Hematopoietic multipotent progenitor cell treated with erythropoietin and hydrocortisone succinate and interleukin-3 and kit ligand, for 8 days (in vitro differentiated cells): ENCODE results near the gene RAB3A.

Source experiments
- DNase-seq: peaks from one replicate; pipeline ENCODE4 v3.0.0-alpha.2; 2015

The RAB3A gene, protein sequence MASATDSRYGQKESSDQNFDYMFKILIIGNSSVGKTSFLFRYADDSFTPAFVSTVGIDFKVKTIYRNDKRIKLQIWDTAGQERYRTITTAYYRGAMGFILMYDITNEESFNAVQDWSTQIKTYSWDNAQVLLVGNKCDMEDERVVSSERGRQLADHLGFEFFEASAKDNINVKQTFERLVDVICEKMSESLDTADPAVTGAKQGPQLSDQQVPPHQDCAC

GRCh38 chr19:18203863-18204393 is at the start of gene RAB3A:
TSS of gene RAB3A (minus strand) at chr19:18204042. CDS start at chr19:18202740, 1,302 bp downstream.
- peak; percentile 100 for DNase-seq

GRCh38 chr19:18253130-18253529 is 49.3 kb upstream of the RAB3A start:
- no peak for DNase-seq

- no peak for DNase-seq
Measured at GRCh38 chr19:18252370-18252717, 48.5 kb upstream of the RAB3A start.

GRCh38 chr19:18251587-18252369 is 47.9 kb upstream of the RAB3A start:
- DNase-seq: peak; percentile 75

DNA sequence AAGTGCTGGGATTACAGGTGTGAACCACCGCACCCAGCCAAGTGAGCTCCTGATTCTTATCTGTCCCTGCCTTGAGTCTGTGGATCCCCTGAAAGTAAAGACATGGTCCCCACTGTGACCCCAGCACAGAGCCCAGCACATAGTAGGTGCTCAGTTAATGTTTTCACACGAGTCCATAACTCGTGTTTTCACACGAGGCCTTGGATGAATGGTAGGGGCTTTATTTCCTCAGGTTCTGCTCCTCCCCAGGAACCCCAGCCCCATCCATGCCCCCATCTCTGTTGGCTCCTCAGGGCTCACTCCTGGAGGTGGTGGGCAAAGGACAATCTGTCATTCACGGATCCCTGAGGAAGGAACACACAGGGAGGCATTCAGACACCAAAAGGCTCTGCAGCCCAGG is 46.0 kb upstream of the RAB3A start:
- no peak for DNase-seq

DNA sequence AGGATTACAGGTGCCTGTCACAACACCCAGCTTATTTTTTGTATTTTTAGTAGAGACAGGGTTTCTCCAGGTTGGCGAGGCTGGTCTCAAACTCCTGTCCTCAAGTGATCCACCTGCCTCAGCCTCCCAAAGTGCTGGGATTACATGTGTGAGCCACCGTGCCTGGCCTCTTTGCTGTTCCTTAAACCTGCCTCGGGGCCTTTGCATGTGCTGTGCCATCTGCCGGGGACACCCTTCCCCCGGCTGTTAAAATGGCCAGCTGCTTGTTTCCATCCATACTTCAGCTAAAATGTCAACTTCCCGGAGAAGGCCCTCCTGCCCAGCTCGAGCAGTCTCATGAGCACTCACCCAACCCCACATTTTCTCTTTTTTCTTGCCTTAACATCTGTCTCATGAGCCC is 41.5 kb upstream of the RAB3A start:
- DNase-seq: no peak

DNA sequence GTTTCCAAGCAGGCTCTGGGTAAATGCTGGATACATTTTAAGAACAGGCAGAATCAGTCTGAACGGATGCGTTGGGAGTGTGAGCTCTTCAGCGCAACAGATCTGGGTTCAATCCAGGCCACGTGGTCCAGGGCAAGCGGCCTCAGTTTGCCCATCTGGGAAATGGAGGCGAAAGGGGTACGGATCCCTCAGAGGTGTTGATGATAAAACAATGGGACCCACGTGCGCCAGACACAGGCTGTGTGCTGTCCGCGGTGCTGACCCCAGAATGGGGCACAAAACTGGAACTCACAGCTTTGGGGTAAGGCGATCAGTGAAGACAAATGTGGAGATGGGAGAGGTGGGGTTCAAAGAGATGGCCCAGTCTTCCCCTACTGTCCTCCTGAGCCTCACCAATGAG is 35.5 kb upstream of the RAB3A start:
- peak; percentile 14 for DNase-seq

DNA sequence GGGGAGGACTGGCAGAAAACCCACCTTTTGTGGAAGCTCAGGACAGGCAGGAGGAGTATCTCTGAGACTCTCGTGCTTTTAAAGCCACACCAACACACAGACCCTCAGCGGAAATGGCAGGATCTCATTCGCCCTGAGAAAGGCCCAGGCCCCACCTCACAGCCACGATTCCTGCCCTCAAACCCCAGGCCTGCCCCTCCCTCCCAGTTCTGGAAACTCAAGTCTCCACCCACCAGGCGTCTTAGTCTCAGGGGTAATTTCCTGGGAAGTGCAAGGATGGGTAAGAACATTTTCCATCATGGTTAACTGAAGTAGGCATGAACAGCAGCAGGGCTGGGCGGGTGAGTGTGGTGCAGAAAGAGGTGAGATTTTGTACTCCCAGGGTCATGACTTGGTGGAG is 30.4 kb upstream of the RAB3A start:
- DNase-seq: no peak

- DNase-seq: peak; percentile 61
Measured at GRCh38 chr19:18233224-18233825, 29.5 kb upstream of the RAB3A start.

GRCh38 chr19:18232540-18233223 is 28.8 kb upstream of the RAB3A start:
- no peak for DNase-seq

DNA sequence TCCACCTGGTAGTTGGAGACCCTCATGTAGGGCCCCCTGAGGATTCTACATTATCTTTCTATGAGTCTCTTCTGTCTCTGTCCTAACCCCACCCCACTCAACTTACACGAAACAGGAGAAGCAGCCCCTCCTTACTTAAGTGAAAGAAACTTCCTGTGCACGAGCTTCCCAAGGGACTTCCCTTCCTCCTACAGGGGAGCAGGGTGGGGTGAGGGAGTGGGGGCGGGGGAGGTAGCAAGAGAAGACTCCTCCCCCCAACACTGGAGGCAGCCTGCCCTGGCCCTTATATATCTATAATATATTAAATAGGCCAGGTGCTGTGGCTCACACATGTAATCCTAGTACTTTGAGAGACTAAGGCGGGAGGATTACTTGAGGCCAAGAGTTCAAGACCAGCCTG is 27.9 kb upstream of the RAB3A start:
- no peak for DNase-seq

GRCh38 chr19:18230941-18231734 is 27.3 kb upstream of the RAB3A start:
- no peak for DNase-seq

GRCh38 chr19:18229915-18230314 is 26.1 kb upstream of the RAB3A start:
- no peak for DNase-seq

DNA sequence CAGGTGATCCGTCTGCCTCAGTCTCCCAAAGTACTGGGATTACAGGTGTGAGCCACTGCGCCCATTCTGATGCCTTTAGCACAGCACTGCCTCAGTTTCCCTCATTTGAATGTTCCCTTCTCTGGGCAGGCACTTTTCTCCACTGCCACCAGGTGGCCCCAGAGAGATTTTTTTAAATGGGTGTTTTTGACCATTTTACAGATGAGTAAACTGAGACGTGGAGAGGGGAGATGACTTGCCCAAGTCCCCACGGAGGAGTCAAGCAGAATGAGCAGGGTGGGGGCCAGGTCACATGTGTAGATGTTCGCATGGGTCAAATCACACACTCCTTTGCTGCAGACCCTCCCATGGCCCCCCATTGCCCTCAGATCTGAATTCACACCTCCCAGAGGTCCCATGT is 25.6 kb upstream of the RAB3A start:
- no peak for DNase-seq

- DNase-seq: no peak
Measured at GRCh38 chr19:18227781-18228271, 24.0 kb upstream of the RAB3A start.

- DNase-seq: no peak
Measured at GRCh38 chr19:18226956-18227780, 23.3 kb upstream of the RAB3A start.

DNA sequence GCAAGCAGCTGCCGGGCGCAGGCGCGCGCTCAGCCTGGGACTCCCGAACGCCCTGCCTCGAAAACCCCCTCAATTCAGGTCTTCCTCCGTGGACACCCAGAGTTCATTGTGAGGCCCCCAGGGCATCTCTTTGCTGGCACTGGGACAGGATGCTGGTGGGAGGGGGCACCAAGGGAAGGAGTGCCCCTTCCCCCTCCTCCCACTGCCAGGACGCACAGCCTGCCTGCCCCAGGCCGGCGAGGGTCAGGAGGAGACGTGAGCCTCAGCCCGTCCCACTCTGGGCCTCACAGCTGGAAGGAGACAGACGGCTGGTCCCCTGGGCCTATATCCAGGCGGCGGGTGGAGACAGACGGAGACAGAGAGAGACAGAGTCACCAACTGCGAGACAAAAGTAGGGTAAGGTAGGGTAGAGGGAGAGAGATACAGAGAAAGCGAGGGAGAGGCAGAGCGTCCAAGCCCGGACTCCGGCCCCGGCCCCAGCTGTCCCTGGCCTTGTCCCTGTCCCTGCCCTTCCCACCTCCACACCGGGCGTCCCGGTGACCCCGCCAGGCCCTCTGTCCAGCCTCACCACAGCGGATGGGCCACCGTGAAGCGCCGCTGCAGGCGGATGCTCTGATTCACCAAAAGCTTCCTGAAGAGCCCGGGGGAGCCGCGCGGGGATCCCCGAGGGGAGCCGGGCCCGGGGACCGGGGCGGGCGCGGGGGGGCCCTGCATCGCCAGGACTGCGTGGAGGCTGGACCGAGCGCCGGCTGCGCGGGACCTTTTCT is 22.0 kb upstream of the RAB3A start, which contains the start of gene PDE4C:
Gene PDE4C, minus strand, starts transcription at position 737 of the 767 bp plus-strand sequence. Its CDS starts 23 bp downstream, at position 714.
- no peak for DNase-seq

- DNase-seq: no peak
Measured at GRCh38 chr19:18225355-18225701, 21.5 kb upstream of the RAB3A start.

GRCh38 chr19:18224525-18225354 is 20.9 kb upstream of the RAB3A start:
- DNase-seq: peak; percentile 98
